IMR-90 (cell line): Measurements from ENCODE around the gene CLTRN. TPM values are rescaled to one million over a fixed set of nuclear protein-coding genes. Genes with fewer than 3 reads are reported as not detected.
A peak's percentile ranks its signal among the peaks of the same experiment; 100 is the strongest.
"Not testable (repeated sequence)": the region's sequence is repeated elsewhere in the genome, so short reads cannot be mapped to it uniquely, and the experiment has no call there.

Source experiments
- ATAC-seq: fragments of 200-7000 bp; cut with Tn5 transposase; 2 replicates; pipeline ENCODE4 v1.9.1; 2020; ENCODE audit warnings: low read depth, mild to moderate bottlenecking, moderate library complexity
- BruUV-seq: library from RNA; stranded (reverse); fragments of 400-500 nt; replicated peaks from 2 replicates; lab custom pipeline; 2021; lab: Mats Ljungman, UMichigan
- CTCF ChIA-PET: fragments of 300-600 bp; formaldehyde crosslinking; extraction: SDS; loops from one replicate; lab custom pipeline; 2021; ENCODE audit warnings: antibody characterized with exemption; lab: Yijun Ruan, JAX
- POLR2A ChIA-PET: fragments of 300-600 bp; sonication (Branson Sonifier 250); formaldehyde crosslinking; loops from one replicate; lab custom pipeline; 2022; ENCODE audit warnings: antibody characterized with exemption; ENCODE audit not compliant: unreplicated experiment; lab: Charles Lee
- DNase-seq: peaks from one replicate; pipeline ENCODE4 v3.0.0; 2013
- H2AFZ ChIP-seq: replicated peaks from 2 replicates; pipeline ENCODE3; 2013; ENCODE audit warnings: low read length, mild to moderate bottlenecking; ENCODE audit not compliant: poor library complexity
- H2AK5ac ChIP-seq: 2 replicates; pipeline ENCODE4 v1.6.1; 2013; ENCODE audit warnings: low read depth, low read length, inconsistent platforms
- H2AK9ac ChIP-seq: replicated peaks from 2 replicates; pipeline ENCODE3; 2013; ENCODE audit warnings: mild to moderate bottlenecking, low read depth, low read length, moderate library complexity; ENCODE audit not compliant: poor library complexity
- H2BK120ac ChIP-seq: 2 replicates; pipeline ENCODE4 v1.6.1; 2013; ENCODE audit warnings: low read depth, low read length, inconsistent platforms
- H2BK15ac ChIP-seq: 3 replicates; pipeline ENCODE4 v1.6.1; 2013; ENCODE audit warnings: low read depth, low read length, inconsistent platforms
- H2BK20ac ChIP-seq: 2 replicates; pipeline ENCODE4 v1.6.1; 2013; ENCODE audit warnings: low read depth, mild to moderate bottlenecking, inconsistent platforms, low read length, moderate library complexity
- H2BK5ac ChIP-seq: 2 replicates; pipeline ENCODE4 v1.6.1; 2013; ENCODE audit warnings: mild to moderate bottlenecking, low read depth, low read length, inconsistent platforms; ENCODE audit not compliant: poor library complexity, severe bottlenecking
- H3K14ac ChIP-seq: replicated peaks from 2 replicates; pipeline ENCODE4 v1.6.1; 2013; ENCODE audit warnings: low read depth, low read length, inconsistent platforms
- H3K18ac ChIP-seq: 2 replicates; pipeline ENCODE4 v1.6.1; 2013; ENCODE audit warnings: low read depth, low read length, control low read depth
- H3K23ac ChIP-seq: 2 replicates; pipeline ENCODE4 v1.6.1; 2013; ENCODE audit warnings: low read depth, low read length, inconsistent platforms
- H3K27ac ChIP-seq: 2 replicates; pipeline ENCODE4 v1.5.1; 2013; ENCODE audit warnings: mild to moderate bottlenecking, control low read depth, low read length; ENCODE audit not compliant: insufficient read depth
- H3K27me3 ChIP-seq: 2 replicates; pipeline ENCODE4 v1.6.1; 2013; ENCODE audit warnings: low read length; ENCODE audit not compliant: control insufficient read depth, insufficient read depth
- H3K36me3 ChIP-seq: 2 replicates; pipeline ENCODE4 v1.6.1; 2013; ENCODE audit warnings: low read length, mixed read lengths; ENCODE audit not compliant: control insufficient read depth, insufficient read depth
- H3K4ac ChIP-seq: 2 replicates; pipeline ENCODE4 v1.6.1; 2013; ENCODE audit warnings: low read depth, low read length, inconsistent platforms
- H3K4me1 ChIP-seq: 2 replicates; pipeline ENCODE4 v1.6.1; 2013; ENCODE audit warnings: low read length, mixed read lengths; ENCODE audit not compliant: control insufficient read depth, insufficient read depth
- H3K4me2 ChIP-seq: 2 replicates; pipeline ENCODE4 v1.6.1; 2013; ENCODE audit warnings: low read depth, mild to moderate bottlenecking, control low read depth, low read length, moderate library complexity
- H3K4me3 ChIP-seq: 2 replicates; pipeline ENCODE4 v1.5.1; 2013; ENCODE audit warnings: low read depth, mild to moderate bottlenecking, control low read depth, low read length, moderate library complexity; ENCODE audit not compliant: insufficient read depth
- H3K56ac ChIP-seq: 2 replicates; pipeline ENCODE4 v1.6.1; 2013; ENCODE audit warnings: low read length, inconsistent platforms; ENCODE audit not compliant: insufficient read depth; ENCODE audit errors: extremely low read depth
- H3K79me1 ChIP-seq, 2 experiments: 2 replicates each; pipeline ENCODE4 v1.6.1; 2013; ENCODE audit warnings: low read length in 2 of 2, inconsistent platforms in 1 of 2, low read depth in 1 of 2
- H3K9ac ChIP-seq: 2 replicates; pipeline ENCODE4 v1.6.1; 2013; ENCODE audit warnings: low read depth, low read length, control low read depth
- H3K9me1 ChIP-seq: 2 replicates; pipeline ENCODE4 v1.6.1; 2013; ENCODE audit warnings: low read length, inconsistent platforms; ENCODE audit not compliant: insufficient read depth
- H3K9me3 ChIP-seq: 2 replicates; pipeline ENCODE4 v1.6.1; 2013; ENCODE audit warnings: low read length; ENCODE audit not compliant: control insufficient read depth, insufficient read depth
- H4K20me1 ChIP-seq: 2 replicates; pipeline ENCODE4 v1.6.1; 2013; ENCODE audit warnings: low read length, inconsistent platforms; ENCODE audit not compliant: insufficient read depth
- H4K5ac ChIP-seq: 2 replicates; pipeline ENCODE4 v1.6.1; 2013; ENCODE audit warnings: mild to moderate bottlenecking, low read depth, low read length, control low read depth
- H4K8ac ChIP-seq, 2 experiments: 2 replicates each; pipeline ENCODE4 v1.6.1; 2013; ENCODE audit warnings: low read depth in 2 of 2, low read length in 2 of 2, control low read depth in 1 of 2, inconsistent platforms in 1 of 2
- H4K91ac ChIP-seq: 2 replicates; pipeline ENCODE4 v1.6.1; 2013; ENCODE audit warnings: low read depth, low read length, inconsistent platforms; ENCODE audit not compliant: insufficient read depth
- WGBS, 2 experiments: methylation state at CpG; one replicate each; pipeline versions ENCODE4 v1.1.5 to v1.1.7; 2013; ENCODE audit warnings: missing lambda C conversion rate in 2 of 2; ENCODE audit not compliant: insufficient read length in 1 of 2; ENCODE audit errors: extremely low coverage in 2 of 2; 5-methylcytosine and 5-hydroxymethylcytosine counted together
- dilution Hi-C: fragments of 300-500 bp; cut with HindIII; formaldehyde crosslinking; loops from one replicate; pipeline ENCODE4 v1.14.3; 2018; ENCODE audit warnings: low sequenced_read_pairs; ENCODE audit not compliant: unreplicated experiment
- in situ Hi-C: fragments of 300-500 bp; cut with MboI; formaldehyde crosslinking; loops from 3 replicates; pipeline ENCODE4 v1.14.3; 2019; ENCODE audit warnings: low sequenced_read_pairs, inconsistent platforms, mixed read lengths
- intact Hi-C: fragments of 100-400 bp; cut with micrococcal nuclease; formaldehyde crosslinking; loops from 2 replicates; pipeline ENCODE4 v1.10.0; 2022
- polyA plus RNA-seq, 3 experiments: library from polyadenylated mRNA; depleted of rRNA; stranded (reverse); fragments of >200 nt; gene quantifications; 2 replicates each; pipeline ENCODE4 v1.2.3, GENCODE V29; 2012; ENCODE audit warnings: low replicate concordance in 1 of 3
- total RNA-seq: library from RNA; depleted of rRNA; stranded (reverse); fragments of >200 nt; gene quantifications from 2 replicates; pipeline ENCODE4 v1.2.3, GENCODE V29; 2012

Gene CLTRN
- total and polyA plus RNA-seq, 2 of the 4 experiments (the other 2 are of a cell fraction) = under 0.01 to 0.17 TPM

- H3K14ac ChIP-seq, H3K4me3 ChIP-seq, H4K20me1 ChIP-seq, H3K4me1 ChIP-seq, H3K56ac ChIP-seq, H2AK5ac ChIP-seq, POLR2A ChIA-PET, H3K9ac ChIP-seq, H3K27me3 ChIP-seq, H4K5ac ChIP-seq, H2AK9ac ChIP-seq, H3K23ac ChIP-seq, H3K79me1 ChIP-seq, CTCF ChIA-PET, H3K18ac ChIP-seq, H3K4me2 ChIP-seq, H4K8ac ChIP-seq, dilution Hi-C loops, H2BK120ac ChIP-seq, H3K36me3 ChIP-seq, in situ Hi-C loops, H2AFZ ChIP-seq, BruUV-seq, H3K9me1 ChIP-seq, H3K9me3 ChIP-seq, intact Hi-C loops, H2BK15ac ChIP-seq, H3K27ac ChIP-seq, H2BK20ac ChIP-seq, H3K4ac ChIP-seq, H4K91ac ChIP-seq, H2BK5ac ChIP-seq, DNase-seq: not testable (repeated sequence)
- no CpG with 5 or more reads among the region's 5 CpGs for WGBS, 2 experiments
- peak; percentile 29; the same call in 1 of the 2 replicates for ATAC-seq
These were observed 17.1 kb downstream of the CLTRN start for GRCh38 chrX:15647510-15647909.
